DOHH2 (cell line): ENCODE results near the gene TNS1.

Source experiments
- EZH2phosphoT487 ChIP-seq: fragments of 200-600 bp; sonication (generic); IDR thresholded peaks from 2 replicates; pipeline ENCODE4 v1.6.1; 2017; ENCODE audit warnings: borderline replicate concordance, mild to moderate bottlenecking, antibody characterized with exemption, low read length, moderate library complexity, mixed read lengths
- TF ChIP-seq, protein P1 (sequence below): fragments of 200-600 bp; sonication (generic); IDR thresholded peaks from one replicate; pipeline ENCODE4 v1.5.1; 2014; ENCODE audit warnings: antibody characterized with exemption, mild to moderate bottlenecking, low read depth, low read length; ENCODE audit not compliant: poor library complexity, severe bottlenecking

GRCh38 chr2:217913436-217913835 is 89.4 kb downstream of the TNS1 start:
- TF ChIP-seq, protein P1, sequence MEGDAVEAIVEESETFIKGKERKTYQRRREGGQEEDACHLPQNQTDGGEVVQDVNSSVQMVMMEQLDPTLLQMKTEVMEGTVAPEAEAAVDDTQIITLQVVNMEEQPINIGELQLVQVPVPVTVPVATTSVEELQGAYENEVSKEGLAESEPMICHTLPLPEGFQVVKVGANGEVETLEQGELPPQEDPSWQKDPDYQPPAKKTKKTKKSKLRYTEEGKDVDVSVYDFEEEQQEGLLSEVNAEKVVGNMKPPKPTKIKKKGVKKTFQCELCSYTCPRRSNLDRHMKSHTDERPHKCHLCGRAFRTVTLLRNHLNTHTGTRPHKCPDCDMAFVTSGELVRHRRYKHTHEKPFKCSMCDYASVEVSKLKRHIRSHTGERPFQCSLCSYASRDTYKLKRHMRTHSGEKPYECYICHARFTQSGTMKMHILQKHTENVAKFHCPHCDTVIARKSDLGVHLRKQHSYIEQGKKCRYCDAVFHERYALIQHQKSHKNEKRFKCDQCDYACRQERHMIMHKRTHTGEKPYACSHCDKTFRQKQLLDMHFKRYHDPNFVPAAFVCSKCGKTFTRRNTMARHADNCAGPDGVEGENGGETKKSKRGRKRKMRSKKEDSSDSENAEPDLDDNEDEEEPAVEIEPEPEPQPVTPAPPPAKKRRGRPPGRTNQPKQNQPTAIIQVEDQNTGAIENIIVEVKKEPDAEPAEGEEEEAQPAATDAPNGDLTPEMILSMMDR: no peak
- TF ChIP-seq EZH2phosphoT487: no peak
